Bronchial epithelial cell (primary cell): ENCODE data around the gene DPH5. TPM values are rescaled to one million over a fixed set of nuclear protein-coding genes. Genes with fewer than 3 reads are reported as not detected.
A peak's percentile ranks its signal among the peaks of the same experiment; 100 is the strongest.

Source experiments
- DNase-seq: peaks from one replicate; pipeline ENCODE4 v3.0.0-alpha.2; 2010; ENCODE audit warnings: low read depth
- FAIRE-seq: peaks from 2 replicates; lab custom pipeline; 2011; peaks lifted over from hg19 to GRCh38; lab: Jason Lieb, UNC
- H3K27me3 ChIP-seq: 2 replicates; pipeline ENCODE4 v1.5.1; 2011; ENCODE audit warnings: low read length; ENCODE audit not compliant: control insufficient read depth, insufficient read depth
- H3K36me3 ChIP-seq: 2 replicates; pipeline ENCODE4 v1.5.1; 2011; ENCODE audit warnings: low read length; ENCODE audit not compliant: control insufficient read depth, insufficient read depth
- H3K4me3 ChIP-seq: 2 replicates; pipeline ENCODE4 v1.5.1; 2011; ENCODE audit warnings: mild to moderate bottlenecking, low read depth, low read length, control low read depth
- total RNA-seq: library from RNA; depleted of rRNA; stranded (reverse); fragments of >200 nt; gene quantifications from 2 replicates; pipeline ENCODE4 v1.2.1, GENCODE V29; 2014
- TF ChIP-seq, protein P1 (sequence below): IDR thresholded peaks from 2 replicates; pipeline ENCODE4 v1.5.1; 2011; ENCODE audit warnings: mild to moderate bottlenecking, moderate library complexity, low read length, control low read depth, inconsistent platforms; ENCODE audit not compliant: insufficient read depth, severe bottlenecking

DPH5 gene
- total RNA-seq, 1 donor from 2014 or later, result 42.4 TPM

DNA sequence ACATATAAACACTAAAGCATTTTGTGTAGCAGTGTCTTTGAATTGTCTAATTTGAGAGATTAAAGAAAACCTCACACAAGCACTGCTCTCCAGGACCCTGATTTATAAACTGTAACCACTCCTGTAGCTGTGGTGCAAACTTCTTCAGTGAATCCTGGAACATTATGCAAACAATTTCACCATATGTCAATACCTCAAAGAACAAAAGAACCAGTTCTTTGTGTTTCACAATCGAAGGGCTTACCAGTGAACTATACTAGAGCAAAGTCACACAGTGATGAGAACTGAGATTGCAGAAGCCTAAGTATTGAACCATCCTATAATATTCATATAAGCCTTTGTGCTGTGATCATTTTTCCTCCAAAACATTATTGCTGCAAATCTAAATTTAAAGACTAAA lies 21.5 kb downstream of the DPH5 start:
- Histone ChIP-seq H3K4me3 (no peak overlapping the region), H3K27me3 (no peaks in the 10 kb centered on the region), H3K36me3 (peaks cover 3% of the 10 kb centered on the region)
- TF ChIP-seq, protein P1, sequence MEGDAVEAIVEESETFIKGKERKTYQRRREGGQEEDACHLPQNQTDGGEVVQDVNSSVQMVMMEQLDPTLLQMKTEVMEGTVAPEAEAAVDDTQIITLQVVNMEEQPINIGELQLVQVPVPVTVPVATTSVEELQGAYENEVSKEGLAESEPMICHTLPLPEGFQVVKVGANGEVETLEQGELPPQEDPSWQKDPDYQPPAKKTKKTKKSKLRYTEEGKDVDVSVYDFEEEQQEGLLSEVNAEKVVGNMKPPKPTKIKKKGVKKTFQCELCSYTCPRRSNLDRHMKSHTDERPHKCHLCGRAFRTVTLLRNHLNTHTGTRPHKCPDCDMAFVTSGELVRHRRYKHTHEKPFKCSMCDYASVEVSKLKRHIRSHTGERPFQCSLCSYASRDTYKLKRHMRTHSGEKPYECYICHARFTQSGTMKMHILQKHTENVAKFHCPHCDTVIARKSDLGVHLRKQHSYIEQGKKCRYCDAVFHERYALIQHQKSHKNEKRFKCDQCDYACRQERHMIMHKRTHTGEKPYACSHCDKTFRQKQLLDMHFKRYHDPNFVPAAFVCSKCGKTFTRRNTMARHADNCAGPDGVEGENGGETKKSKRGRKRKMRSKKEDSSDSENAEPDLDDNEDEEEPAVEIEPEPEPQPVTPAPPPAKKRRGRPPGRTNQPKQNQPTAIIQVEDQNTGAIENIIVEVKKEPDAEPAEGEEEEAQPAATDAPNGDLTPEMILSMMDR, result no peak
- FAIRE-seq, result no peak
- peak; percentile 85 for DNase-seq

DNA sequence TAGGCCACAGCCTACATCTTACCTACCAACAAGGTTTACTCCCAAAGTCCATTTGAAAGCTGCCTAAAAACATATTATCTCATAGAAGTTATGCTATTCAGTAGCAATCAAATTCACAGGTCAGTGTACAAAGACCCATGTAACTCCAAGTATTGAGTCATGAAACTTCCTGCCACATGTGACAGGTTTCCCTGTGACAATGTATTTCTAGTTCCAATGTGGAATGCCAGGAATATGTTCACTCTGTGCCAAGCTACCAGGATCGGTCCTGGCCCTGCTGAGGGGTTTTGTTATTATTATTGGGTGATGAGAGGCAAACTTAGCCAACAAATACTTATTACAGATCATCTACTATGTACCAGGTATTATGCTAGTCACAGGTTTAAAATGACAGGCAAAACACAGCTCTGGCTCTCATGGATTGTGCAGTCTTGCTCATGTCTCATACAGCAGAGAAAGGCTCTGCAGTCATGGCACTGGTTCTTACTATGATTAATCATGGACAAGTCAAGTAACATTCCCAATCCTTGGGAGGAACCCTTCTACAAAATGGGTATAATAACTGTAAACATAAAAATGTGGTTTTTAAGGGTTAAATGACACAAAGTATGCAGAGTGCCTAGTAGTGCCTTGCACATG lies 22.5 kb downstream of the DPH5 start:
- TF ChIP-seq, protein P1, result no peak
- no peaks in the 10 kb centered on the region for H3K27me3 ChIP-seq
- no peak overlapping the region for H3K4me3 ChIP-seq
- peaks cover 3% of the 10 kb centered on the region for H3K36me3 ChIP-seq
- peak; percentile 40 for DNase-seq
- FAIRE-seq, result no peak

DNA sequence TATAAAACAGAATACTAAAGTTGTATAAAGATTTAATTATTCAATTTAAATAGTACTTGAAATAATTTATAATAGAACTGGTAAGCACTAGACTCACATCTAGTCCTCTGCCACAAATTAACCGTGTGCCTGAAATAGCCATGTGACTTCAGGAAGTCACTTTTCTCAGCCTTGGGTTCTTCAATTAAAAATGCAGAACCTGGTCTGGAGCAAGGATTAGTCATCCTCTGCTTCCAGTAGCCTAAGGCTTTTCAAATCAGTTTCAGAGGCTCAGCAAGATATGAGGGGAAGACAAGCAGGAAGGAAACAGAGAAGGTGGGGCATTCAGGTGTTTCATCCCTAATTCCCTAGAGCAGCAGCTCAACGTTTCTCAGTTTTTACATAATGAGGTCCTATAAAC lies 23.0 kb downstream of the DPH5 start:
- TF ChIP-seq, protein P1, result no peak
- FAIRE-seq, result no peak
- Histone ChIP-seq H3K27me3 (no peaks in the 10 kb centered on the region), H3K4me3 (no peak overlapping the region), H3K36me3 (peaks cover 3% of the 10 kb centered on the region)
- peak; percentile 81 for DNase-seq

DNA sequence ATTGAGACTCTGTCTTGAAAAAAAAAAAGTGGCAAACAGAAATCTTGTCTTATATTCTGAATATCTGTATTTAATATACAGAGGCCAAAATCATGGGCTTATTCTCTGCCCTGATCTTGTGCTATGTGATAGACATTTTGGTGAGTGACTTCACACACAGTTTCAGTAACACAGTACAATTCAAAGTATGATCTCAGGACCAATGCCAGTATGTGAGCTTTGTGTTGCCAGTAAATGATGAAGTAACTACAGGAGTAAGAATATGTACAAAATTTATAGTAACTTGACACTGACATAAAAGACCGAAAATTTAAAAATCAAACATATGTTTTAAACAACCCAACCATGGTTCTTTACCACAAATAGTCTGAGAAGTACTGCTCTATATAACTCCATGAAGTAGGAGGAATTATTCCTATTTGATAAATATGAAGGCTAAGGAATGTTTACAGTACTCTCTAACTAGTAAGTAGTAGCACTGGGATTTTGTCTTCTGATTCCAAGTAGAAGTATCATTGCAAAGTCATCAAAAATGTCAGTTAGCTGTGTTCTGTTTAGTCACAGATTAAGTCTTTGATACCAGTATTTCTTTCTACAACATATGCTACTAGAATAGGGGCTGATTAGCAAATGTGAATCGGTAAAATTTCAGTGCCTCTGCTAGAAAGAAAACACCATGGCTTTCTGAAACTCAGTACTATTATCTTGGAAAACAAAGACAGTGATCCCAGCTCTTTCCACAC lies 25.3 kb downstream of the DPH5 start:
- TF ChIP-seq, protein P1, result no peak
- peaks cover 3% of the 10 kb centered on the region for H3K36me3 ChIP-seq
- H3K27me3 ChIP-seq, result no peaks in the 10 kb centered on the region
- H3K4me3 ChIP-seq, result no peak overlapping the region
- DNase-seq, result no peak
- no peak for FAIRE-seq

DNA sequence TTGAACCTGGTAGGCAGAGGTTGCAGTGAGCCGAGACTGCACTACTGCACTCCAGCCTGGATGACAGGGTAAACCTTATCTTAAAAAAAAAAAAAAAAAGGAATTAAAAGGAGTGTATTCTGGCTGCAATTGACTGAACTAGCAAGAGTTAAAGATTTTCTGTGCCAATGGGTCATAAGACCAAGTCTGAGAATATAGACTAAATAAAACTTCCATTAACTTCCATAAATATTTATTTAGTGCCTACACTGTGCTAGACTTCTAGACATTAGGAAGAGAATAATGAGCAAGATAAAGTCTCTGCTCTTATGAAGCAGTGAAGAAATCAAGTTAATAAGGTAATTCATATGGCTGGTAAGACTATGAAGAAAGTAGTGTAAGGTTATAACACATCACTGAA lies 27.2 kb downstream of the DPH5 start:
- DNase-seq (no peak), FAIRE-seq (no peak)
- TF ChIP-seq, protein P1, result no peak
- Histone ChIP-seq H3K27me3 (no peaks in the 10 kb centered on the region), H3K36me3 (peaks cover 3% of the 10 kb centered on the region), H3K4me3 (no peak overlapping the region)
